ENCODE results near the gene PRKAR1B.

DNA sequence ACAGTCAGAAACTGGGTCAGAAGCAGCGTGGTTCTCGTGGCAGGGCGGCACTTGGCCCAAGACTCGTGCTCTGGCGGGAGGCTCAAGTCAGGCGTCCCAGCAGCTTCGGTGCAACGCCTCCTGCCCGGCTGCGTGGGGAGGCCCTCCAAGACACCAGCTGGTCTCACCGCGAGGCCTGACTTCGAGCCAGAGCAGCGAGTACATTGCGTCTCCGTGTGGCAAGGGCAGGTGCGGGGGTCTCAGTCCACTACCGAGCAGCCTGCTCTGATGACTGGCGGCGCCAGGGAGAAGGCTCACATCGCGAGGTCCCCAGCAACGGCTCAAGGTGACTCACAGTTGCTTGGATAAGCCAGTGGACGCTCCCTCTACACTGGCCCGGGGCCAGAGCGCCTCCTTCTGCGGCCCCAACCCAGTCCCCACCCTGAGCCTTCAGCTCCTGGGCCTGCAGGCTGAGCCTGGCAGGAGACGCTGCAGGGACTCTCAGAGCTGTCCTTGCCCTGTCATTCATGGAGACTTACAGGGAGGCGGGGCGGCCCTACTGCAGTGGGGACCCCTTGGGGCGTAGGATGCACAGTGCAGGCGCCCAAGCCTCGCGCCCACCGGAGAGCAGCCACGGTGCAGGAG lies 41.9 kb upstream of the PRKAR1B start:
- no peak for TF ChIP-seq POLR2A (IDR thresholded peaks at IDR 0.05)
- TF ChIP-seq, protein P1, sequence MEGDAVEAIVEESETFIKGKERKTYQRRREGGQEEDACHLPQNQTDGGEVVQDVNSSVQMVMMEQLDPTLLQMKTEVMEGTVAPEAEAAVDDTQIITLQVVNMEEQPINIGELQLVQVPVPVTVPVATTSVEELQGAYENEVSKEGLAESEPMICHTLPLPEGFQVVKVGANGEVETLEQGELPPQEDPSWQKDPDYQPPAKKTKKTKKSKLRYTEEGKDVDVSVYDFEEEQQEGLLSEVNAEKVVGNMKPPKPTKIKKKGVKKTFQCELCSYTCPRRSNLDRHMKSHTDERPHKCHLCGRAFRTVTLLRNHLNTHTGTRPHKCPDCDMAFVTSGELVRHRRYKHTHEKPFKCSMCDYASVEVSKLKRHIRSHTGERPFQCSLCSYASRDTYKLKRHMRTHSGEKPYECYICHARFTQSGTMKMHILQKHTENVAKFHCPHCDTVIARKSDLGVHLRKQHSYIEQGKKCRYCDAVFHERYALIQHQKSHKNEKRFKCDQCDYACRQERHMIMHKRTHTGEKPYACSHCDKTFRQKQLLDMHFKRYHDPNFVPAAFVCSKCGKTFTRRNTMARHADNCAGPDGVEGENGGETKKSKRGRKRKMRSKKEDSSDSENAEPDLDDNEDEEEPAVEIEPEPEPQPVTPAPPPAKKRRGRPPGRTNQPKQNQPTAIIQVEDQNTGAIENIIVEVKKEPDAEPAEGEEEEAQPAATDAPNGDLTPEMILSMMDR (IDR thresholded peaks at IDR 0.05) = no peak
